ENCODE results near the gene ANKRD28. TPM values are rescaled to one million over a fixed set of nuclear protein-coding genes. Genes with fewer than 3 reads are reported as not detected.

Gene ANKRD28
- total RNA-seq, 1 donor from 2014 or later = 39.6 TPM

DNA sequence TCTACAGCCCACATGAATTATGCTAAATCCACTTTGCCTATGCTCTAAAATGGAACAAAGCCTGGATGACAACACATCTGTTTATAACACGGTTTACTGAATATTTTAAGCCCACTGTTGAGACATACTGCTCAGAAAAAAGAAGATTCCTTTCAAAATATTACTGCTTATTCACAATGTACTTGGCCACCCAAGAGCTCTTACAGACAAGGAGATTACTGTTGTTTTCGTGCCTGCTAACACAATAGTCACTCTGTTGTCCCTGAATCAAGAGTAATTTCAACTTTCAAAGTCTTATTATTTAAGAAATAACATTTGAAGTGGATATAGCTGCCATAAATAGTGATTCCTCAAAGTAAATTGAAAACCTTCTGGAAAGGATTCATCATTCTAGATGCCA is 70.9 kb downstream of the ANKRD28 start:
- no peak overlapping the region for H3K27ac Mint-ChIP-seq
- peaks cover 32% of the 10 kb centered on the region for H3K4me1 Mint-ChIP-seq (ENCODE audit: low read depth)
- H3K36me3 Mint-ChIP-seq (ENCODE audit: low read depth) = peaks cover 52% of the 10 kb centered on the region
- H3K9me3 Mint-ChIP-seq = no peaks in the 10 kb centered on the region
- DNase-seq (ENCODE audit: low spot score) = no peak
- H3K27me3 Mint-ChIP-seq (ENCODE audit: insufficient read depth) = no peaks in the 10 kb centered on the region
- intact Hi-C loops (cut with micrococcal nuclease) = loop anchor here (1.0 kb wide), 1 partner anchor 19 kb away; no protein-coding TSS in a partner anchor
- no peak overlapping the region for H3K4me3 Mint-ChIP-seq

DNA sequence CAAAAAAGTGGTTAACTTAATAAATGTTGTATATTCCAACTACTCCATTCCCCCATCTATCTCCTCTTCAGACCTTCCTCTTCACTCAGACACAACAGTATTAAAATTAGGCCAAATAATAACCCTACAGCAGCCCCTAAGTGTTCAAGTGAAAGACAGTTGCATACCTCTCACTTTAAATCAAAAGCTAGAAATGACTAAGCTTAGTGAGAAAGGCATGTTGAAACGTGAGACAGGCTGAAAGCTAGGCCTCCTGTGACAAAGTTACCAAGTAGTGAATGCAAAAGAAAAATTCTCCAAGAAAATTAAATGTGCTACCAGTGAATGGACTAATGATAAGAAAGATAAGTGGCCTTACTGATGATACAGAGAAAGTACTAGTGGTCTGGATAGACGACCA is 71.7 kb downstream of the ANKRD28 start:
- no peak for DNase-seq (ENCODE audit: low spot score)

DNA sequence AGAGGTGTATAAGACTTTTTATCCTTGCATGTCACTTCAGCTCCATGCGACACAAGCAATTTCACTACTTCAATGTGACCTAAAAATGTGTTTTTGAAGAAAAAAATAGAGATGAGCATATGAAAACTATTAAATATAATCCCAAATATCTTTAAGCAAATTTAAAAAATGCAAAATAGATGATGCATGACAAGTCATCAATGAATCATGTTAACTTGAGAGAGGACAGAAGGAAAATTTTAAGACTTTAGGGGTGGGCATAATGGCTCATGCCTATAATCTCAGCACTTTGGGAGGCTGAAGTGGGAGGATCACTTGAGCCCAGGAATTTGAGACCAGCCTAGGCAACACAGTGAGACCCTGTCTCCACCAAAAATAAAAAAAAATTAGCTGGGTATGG is 73.3 kb downstream of the ANKRD28 start:
- Mint-ChIP-seq H3K4me3 (no peak overlapping the region), H3K27ac (no peak overlapping the region), H3K9me3 (no peaks in the 10 kb centered on the region), H3K36me3 (ENCODE audit: low read depth) (peaks cover 51% of the 10 kb centered on the region), H3K4me1 (ENCODE audit: low read depth) (peaks cover 26% of the 10 kb centered on the region), H3K27me3 (ENCODE audit: insufficient read depth) (no peaks in the 10 kb centered on the region)
- DNase-seq (ENCODE audit: low spot score) = no peak
- intact Hi-C loops (cut with micrococcal nuclease) = loop anchor here (2.0 kb wide), 1 partner anchor 14 kb away; no protein-coding TSS in a partner anchor

More for the DNA sequence above, 71.7 kb downstream of the ANKRD28 start:
- Mint-ChIP-seq H3K27ac (peak overlapping the region; percentile 50), H3K4me3 (no peak overlapping the region), H3K4me1 (ENCODE audit: low read depth) (peaks cover 32% of the 10 kb centered on the region), H3K36me3 (ENCODE audit: low read depth) (peaks cover 47% of the 10 kb centered on the region), H3K27me3 (ENCODE audit: insufficient read depth) (no peaks in the 10 kb centered on the region), H3K9me3 (no peaks in the 10 kb centered on the region)
- intact Hi-C loops (cut with micrococcal nuclease) = loop anchor here (1.0 kb wide), 1 partner anchor 20 kb away; no protein-coding TSS in a partner anchor

DNA sequence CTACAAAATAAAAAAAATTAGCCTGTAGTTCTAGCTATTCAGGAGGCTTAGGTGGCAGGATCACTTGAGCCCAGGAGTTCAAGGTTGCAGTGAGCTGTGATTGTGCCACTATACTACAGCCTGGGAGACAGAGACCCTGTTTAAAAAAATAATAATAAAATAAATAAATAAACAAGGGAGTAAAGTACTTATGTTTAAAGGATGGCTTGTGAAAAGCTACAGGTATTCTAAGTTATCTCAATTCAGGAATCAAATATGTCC is 74.2 kb downstream of the ANKRD28 start:
- no peak for DNase-seq (ENCODE audit: low spot score)
- H3K36me3 Mint-ChIP-seq (ENCODE audit: low read depth) = peaks cover 46% of the 10 kb centered on the region
- intact Hi-C loops (cut with micrococcal nuclease) = no loop called here
- H3K9me3 Mint-ChIP-seq = no peaks in the 10 kb centered on the region
- H3K27me3 Mint-ChIP-seq (ENCODE audit: insufficient read depth) = no peaks in the 10 kb centered on the region
- no peak overlapping the region for H3K27ac Mint-ChIP-seq
- no peak overlapping the region for H3K4me3 Mint-ChIP-seq
- peaks cover 18% of the 10 kb centered on the region for H3K4me1 Mint-ChIP-seq (ENCODE audit: low read depth)

DNA sequence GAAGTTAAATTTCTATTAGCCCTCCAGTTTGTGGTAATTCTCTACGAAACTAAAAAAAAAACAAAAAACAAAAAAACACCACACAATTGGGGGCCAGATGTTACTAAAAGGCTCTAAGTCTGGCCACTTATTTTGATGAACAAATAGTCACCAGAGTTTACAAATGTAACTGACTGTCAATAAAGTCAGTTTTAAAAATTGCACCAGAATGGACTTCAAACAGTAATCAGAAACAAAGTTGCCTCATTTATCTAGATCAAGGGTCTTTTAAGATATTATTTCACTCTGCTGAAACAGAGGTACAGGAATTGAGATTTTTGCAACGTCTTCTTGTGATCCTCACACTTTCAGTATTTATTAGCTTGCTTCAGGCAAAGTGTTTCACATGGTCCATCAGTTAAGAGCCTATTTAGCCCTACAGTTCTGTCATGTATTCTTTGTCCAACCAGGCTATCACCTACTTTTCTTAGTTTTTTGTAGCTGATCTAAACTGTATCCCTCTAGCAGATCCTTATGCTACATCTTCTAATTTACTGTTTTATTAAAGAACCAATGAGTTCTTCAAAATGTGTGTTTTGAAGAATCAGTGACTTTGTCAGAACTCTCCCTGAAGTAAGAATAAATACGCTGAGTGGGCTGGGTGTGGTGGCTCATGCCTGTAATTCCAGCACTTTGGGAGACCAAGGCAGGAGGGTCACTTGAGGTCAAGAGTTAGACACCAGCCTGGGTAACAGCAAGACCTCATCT is 74.7 kb downstream of the ANKRD28 start:
- Mint-ChIP-seq H3K27ac (peak overlapping the region; percentile 61), H3K4me1 (ENCODE audit: low read depth) (peaks cover 14% of the 10 kb centered on the region), H3K36me3 (ENCODE audit: low read depth) (peaks cover 44% of the 10 kb centered on the region), H3K27me3 (ENCODE audit: insufficient read depth) (no peaks in the 10 kb centered on the region), H3K4me3 (no peak overlapping the region), H3K9me3 (no peaks in the 10 kb centered on the region)
- no peak for DNase-seq (ENCODE audit: low spot score)
- intact Hi-C loops (cut with micrococcal nuclease) = no loop called here

DNA sequence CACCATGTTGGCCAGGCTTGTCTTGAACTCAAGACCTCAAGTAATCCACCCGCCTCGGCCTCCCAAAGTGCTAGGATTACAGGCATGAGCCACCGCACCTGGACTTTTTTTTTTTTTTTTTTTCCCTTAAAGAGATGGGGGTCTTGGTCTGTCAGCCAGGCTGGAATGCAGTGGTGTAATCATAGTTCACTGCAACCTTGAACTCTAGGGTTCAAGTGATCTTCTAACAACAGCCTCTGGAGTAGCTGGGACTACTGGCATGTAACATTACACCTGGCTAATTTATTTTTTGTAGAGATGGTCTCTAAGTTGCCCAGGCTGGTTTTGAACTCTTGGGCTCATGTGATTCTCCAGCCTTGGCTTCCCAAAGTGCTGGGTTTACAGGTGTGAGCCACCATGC is 81.6 kb downstream of the ANKRD28 start:
- intact Hi-C loops (cut with micrococcal nuclease) = no loop called here
- no peaks in the 10 kb centered on the region for H3K4me1 Mint-ChIP-seq (ENCODE audit: low read depth)

DNA sequence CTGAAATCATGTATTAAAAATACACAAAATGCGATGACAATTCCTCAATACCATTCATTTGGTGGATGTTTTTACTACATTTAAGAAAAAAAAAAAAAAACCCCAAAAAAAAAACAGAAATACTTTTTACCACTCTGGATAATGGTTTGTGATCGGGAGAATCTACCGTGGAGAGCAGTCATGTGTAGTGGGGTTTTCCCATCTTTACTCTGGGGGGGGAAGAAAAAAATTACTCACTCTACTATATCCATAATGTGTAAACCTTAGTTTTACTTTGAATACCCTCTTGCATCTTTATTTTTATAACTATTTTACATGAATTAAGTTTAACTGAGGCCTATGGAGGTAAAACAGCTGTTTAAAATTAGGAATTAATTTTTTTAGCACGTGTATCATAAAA is 83.3 kb downstream of the ANKRD28 start:
- H3K27ac Mint-ChIP-seq = no peak overlapping the region
- DNase-seq (ENCODE audit: low spot score) = no peak
- intact Hi-C loops (cut with micrococcal nuclease) = no loop called here
- peaks cover 24% of the 10 kb centered on the region for H3K36me3 Mint-ChIP-seq (ENCODE audit: low read depth)
- H3K4me3 Mint-ChIP-seq = no peak overlapping the region
- H3K4me1 Mint-ChIP-seq (ENCODE audit: low read depth) = no peaks in the 10 kb centered on the region
- H3K9me3 Mint-ChIP-seq = no peaks in the 10 kb centered on the region
- H3K27me3 Mint-ChIP-seq (ENCODE audit: insufficient read depth) = no peaks in the 10 kb centered on the region

More for the DNA sequence above, 81.6 kb downstream of the ANKRD28 start:
- no peak for DNase-seq (ENCODE audit: low spot score)
- Mint-ChIP-seq H3K9me3 (no peaks in the 10 kb centered on the region), H3K4me3 (no peak overlapping the region), H3K27me3 (ENCODE audit: insufficient read depth) (no peaks in the 10 kb centered on the region), H3K27ac (no peak overlapping the region), H3K36me3 (ENCODE audit: low read depth) (peaks cover 21% of the 10 kb centered on the region)

DNA sequence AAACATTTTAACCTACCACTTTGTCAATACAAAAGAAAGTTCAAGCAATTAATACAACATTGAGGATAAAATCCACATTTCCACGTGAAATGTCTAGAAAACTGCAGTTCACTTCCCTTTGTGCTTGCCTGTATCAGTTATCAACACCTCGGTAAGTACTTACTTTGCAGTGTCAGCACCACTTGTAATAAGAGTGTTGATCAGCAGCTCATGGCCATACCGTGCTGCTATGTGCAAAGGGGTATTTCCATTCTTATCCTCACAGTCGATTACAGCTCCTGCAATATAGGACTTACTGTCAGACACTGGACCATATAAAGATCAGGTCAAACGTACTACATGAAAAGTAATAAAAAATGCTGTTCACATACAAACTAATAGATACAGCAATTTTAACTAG is 84.4 kb downstream of the ANKRD28 start:
- H3K4me3 Mint-ChIP-seq = no peak overlapping the region
- no peaks in the 10 kb centered on the region for H3K27me3 Mint-ChIP-seq (ENCODE audit: insufficient read depth)
- peaks cover 5% of the 10 kb centered on the region for H3K4me1 Mint-ChIP-seq (ENCODE audit: low read depth)
- peaks cover 27% of the 10 kb centered on the region for H3K36me3 Mint-ChIP-seq (ENCODE audit: low read depth)
- H3K27ac Mint-ChIP-seq = no peak overlapping the region
- no peak for DNase-seq (ENCODE audit: low spot score)
- H3K9me3 Mint-ChIP-seq = no peaks in the 10 kb centered on the region
- intact Hi-C loops (cut with micrococcal nuclease) = no loop called here

DNA sequence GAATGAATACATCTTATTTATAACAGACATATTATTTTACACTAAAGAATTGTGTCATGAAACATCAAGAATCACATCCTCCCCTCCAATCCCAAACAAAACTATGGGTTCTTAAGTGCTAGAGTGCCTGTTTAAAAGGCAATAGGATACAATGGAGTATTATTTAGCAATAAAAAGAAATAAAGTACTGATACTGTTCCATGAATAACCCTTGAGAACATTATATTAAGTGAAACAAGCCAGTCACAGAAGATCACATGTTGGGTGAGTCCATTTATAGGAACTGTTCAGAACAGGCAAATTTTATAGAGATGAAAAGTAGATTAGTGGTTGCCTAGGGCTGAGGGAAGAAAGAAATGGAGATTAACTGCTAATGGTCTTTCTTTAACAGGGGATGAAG is 86.5 kb downstream of the ANKRD28 start:
- Mint-ChIP-seq H3K4me1 (ENCODE audit: low read depth) (peaks cover 5% of the 10 kb centered on the region), H3K36me3 (ENCODE audit: low read depth) (peaks cover 36% of the 10 kb centered on the region), H3K27me3 (ENCODE audit: insufficient read depth) (no peaks in the 10 kb centered on the region), H3K4me3 (no peak overlapping the region), H3K27ac (no peak overlapping the region), H3K9me3 (no peaks in the 10 kb centered on the region)
- DNase-seq (ENCODE audit: low spot score) = no peak
- intact Hi-C loops (cut with micrococcal nuclease) = loop anchor here (2.0 kb wide), 1 partner anchor 14 kb away; no protein-coding TSS in a partner anchor

DNA sequence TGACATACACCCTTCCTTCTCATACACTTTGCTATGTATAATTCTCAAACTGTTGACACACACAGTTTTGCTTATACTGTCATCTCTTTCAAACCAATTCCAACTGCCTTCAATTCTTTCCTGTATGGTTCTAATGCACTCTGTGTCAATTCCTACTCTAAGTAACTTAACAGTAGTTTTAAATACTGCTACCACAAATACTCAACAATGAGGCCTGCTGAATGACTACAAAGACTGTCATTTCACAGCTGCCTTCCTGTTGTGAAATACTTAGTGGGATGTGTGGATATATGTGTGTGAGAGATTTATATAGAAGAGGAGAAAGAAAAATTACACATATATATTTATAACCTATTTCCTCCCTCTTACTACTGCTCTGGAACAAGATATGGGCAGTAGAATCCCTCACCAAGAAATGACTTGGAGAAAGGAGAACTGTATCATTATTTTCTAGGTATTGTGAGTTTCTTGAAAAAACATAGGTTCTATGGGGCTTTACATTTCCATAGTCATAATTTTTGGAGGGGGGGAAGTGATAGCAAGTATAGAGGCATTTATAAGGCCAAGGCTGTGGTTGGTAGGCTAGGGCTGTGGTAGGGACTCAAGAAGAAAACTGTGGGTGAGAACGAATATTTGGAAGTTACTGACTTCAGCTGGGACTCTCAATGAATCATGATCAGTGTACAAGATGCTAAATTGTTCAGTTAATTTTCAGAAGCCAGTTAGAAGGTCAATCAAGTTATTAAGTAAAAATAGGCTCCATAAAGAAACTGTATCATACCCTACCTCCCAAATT is 88.7 kb downstream of the ANKRD28 start:
- H3K4me3 Mint-ChIP-seq = no peak overlapping the region
- H3K27ac Mint-ChIP-seq = no peak overlapping the region
- no peaks in the 10 kb centered on the region for H3K27me3 Mint-ChIP-seq (ENCODE audit: insufficient read depth)
- H3K36me3 Mint-ChIP-seq (ENCODE audit: low read depth) = peaks cover 43% of the 10 kb centered on the region
- no peaks in the 10 kb centered on the region for H3K9me3 Mint-ChIP-seq
- DNase-seq (ENCODE audit: low spot score) = no peak
- intact Hi-C loops (cut with micrococcal nuclease) = loop anchor here (2.0 kb wide), 1 partner anchor 14 kb away; no protein-coding TSS in a partner anchor
- H3K4me1 Mint-ChIP-seq (ENCODE audit: low read depth) = peaks cover 5% of the 10 kb centered on the region

DNA sequence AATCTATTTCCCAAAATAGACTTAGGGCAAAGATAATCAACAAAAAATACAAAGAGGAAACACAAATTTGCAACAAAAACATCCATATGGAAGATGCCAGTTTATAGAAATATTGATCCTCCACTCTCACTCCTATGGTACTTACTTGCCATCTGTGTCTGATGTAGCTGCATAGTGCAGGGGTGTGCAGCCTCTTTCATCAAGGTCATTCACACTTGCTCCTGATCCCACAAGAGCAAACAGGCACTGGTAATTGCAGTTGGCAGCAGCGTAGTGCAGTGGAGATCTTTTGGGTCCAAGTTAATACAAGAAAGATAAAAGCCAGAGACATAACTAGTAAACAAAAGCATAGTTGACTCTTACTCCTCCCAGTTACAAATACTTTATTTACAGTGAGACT is 90.0 kb downstream of the ANKRD28 start:
- Mint-ChIP-seq H3K4me3 (no peak overlapping the region), H3K4me1 (ENCODE audit: low read depth) (peaks cover 5% of the 10 kb centered on the region), H3K27me3 (ENCODE audit: insufficient read depth) (no peaks in the 10 kb centered on the region), H3K36me3 (ENCODE audit: low read depth) (peaks cover 47% of the 10 kb centered on the region), H3K9me3 (no peaks in the 10 kb centered on the region), H3K27ac (no peak overlapping the region)
- intact Hi-C loops (cut with micrococcal nuclease) = loop anchor here (1.0 to 2.0 kb wide), 2 partner anchors 9 to 13 kb away; no protein-coding TSS in a partner anchor
- DNase-seq (ENCODE audit: low spot score) = no peak

DNA sequence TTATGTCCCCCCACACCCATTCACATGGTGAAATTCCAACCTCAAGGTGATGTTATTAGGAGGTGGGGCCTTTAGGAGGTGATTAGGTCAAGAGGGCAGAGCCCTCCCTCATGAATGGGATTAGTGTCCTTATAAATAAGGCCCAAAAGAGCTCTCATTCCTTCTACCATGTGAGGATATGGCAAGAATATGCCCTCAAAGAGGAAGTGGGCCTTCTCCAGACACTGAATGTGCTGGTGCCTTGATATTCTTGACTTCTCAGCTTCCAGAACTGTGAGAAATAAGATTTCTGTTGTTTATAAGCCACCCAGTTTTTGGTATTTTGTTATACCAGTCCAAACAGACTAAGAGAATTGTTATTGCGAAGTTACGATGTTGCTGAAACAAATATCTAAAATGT is 94.4 kb downstream of the ANKRD28 start:
- H3K36me3 Mint-ChIP-seq (ENCODE audit: low read depth) = peaks cover 42% of the 10 kb centered on the region
- no peaks in the 10 kb centered on the region for H3K27me3 Mint-ChIP-seq (ENCODE audit: insufficient read depth)
- H3K27ac Mint-ChIP-seq = no peak overlapping the region
- H3K9me3 Mint-ChIP-seq = no peaks in the 10 kb centered on the region
- H3K4me1 Mint-ChIP-seq (ENCODE audit: low read depth) = no peaks in the 10 kb centered on the region
- no peak for DNase-seq (ENCODE audit: low spot score)
- H3K4me3 Mint-ChIP-seq = no peak overlapping the region
- intact Hi-C loops (cut with micrococcal nuclease) = no loop called here

DNA sequence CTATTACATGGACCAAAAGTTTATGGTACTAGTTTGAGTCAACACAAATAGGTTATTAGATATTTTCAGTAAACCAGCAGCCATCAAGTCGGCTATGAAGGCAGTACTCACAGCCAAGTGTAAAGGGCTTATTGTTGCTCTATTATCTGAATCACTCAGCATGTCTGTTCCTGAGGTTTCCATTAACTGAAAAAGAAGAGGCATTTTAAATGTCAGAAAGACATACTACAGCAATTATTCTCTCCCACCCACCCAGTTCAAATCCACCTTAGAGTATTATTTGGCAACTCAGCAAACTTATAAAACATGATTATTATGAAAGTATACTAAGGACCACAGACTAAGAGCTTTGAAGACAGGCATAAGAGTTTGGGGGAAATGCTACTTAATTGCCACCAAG is 103.2 kb downstream of the ANKRD28 start:
- H3K9me3 Mint-ChIP-seq = no peaks in the 10 kb centered on the region
- no peak overlapping the region for H3K4me3 Mint-ChIP-seq
- H3K4me1 Mint-ChIP-seq (ENCODE audit: low read depth) = peaks cover 8% of the 10 kb centered on the region
- intact Hi-C loops (cut with micrococcal nuclease) = loop anchor here (2.0 to 5.0 kb wide), 2 partner anchors 14 to 118 kb away; no protein-coding TSS in a partner anchor
- no peak overlapping the region for H3K27ac Mint-ChIP-seq
- peaks cover 50% of the 10 kb centered on the region for H3K36me3 Mint-ChIP-seq (ENCODE audit: low read depth)
- no peak for DNase-seq (ENCODE audit: low spot score)
- no peaks in the 10 kb centered on the region for H3K27me3 Mint-ChIP-seq (ENCODE audit: insufficient read depth)

Measured in activated T-helper 1 cell treated with anti-CD3 and anti-CD28 coated beads, Interleukin-12 subunit alpha, Interleukin-12 subunit beta, Interleukin-2, Interleukin-4 antibody, amounts not matched to agents 30 ng/mL and 10 ng/mL and 1 ng/mL, durations not matched to agents 14 hours and 24 hours and 36 hours (primary cell).